Measurements from ENCODE around the gene MLIP. TPM values are rescaled to one million over a fixed set of nuclear protein-coding genes. Genes with fewer than 3 reads are reported as not detected.

The MLIP gene
- total RNA-seq, 4 donors from 2014 or later: 182 to 383 (median 296) TPM

- Histone ChIP-seq H3K9me3 (no peaks in the 10 kb centered on the region), H3K4me3 (no peak overlapping the region), H3K27me3 (no peaks in the 10 kb centered on the region), H3K27ac (no peak overlapping the region), H3K4me1 (no peaks in the 10 kb centered on the region), H3K36me3 (no peaks in the 10 kb centered on the region)
- TF ChIP-seq POLR2A (IDR thresholded peaks at IDR 0.05): no peak
- TF ChIP-seq CTCF (IDR thresholded peaks at IDR 0.05): no peak
- no peak for DNase-seq (ENCODE audit: low spot score in 2 of 2)
- 59 to 67% methylated on average over 1 of the region's 1 CpG for WGBS, 2 donors
These were observed 40.6 kb downstream of the MLIP start for GRCh38 chr6:54151861-54152260.

DNA sequence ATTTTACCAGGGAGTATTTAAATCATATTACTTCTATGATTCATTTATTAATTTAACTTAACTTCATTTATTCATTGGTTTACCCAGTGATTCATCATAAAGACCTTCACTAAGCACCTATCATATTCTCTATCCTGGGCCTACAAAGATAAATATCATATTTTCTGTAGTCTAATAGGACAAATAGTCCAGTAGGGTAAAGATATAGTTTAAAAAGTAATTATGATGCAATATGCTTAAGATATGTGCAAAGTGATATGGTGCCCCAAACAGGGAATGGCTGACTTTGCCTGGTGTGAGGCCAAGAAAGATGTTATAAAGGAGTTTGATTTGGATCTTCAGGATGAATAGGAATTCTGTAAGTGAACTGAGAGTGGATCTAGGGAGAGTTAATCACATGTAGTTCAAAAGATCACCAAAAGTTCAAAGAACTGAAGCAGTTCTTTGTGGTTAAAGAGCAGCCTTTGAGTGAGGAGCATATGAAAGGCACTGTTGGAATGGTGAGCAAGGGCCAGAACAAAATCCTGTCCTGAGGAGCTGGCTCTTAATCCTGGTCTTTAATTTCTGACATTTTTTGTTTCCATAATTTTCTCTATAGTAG lies 45.5 kb downstream of the MLIP start:
- Histone ChIP-seq H3K4me1 (no peaks in the 10 kb centered on the region), H3K27ac (no peak overlapping the region), H3K27me3 (no peaks in the 10 kb centered on the region), H3K36me3 (no peaks in the 10 kb centered on the region), H3K9me3 (no peaks in the 10 kb centered on the region), H3K4me3 (no peak overlapping the region)
- no peak for DNase-seq (ENCODE audit: low spot score in 2 of 2)
- TF ChIP-seq CTCF (IDR thresholded peaks at IDR 0.05) (no peak), POLR2A (IDR thresholded peaks at IDR 0.05) (no peak), EP300 (IDR thresholded peaks at IDR 0.05) (no peak)

DNA sequence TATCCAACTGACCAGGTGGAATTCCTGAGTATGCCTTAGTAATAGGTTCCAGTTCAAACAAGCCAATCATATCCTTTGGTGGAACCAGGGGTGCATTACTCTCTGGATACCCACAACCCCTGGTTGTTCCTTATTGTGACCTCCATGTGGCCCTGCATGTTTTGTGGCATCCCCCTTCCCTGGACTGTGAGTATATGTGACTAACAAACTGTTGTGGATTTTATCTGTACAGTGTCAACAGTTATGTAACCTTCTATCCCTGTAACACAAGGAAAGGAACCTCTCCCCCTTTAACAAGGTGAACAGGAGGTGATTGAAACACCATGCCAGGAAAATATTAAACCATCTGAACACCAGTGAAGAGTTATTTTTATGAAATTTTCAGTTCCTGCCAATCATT lies 46.2 kb downstream of the MLIP start:
- Histone ChIP-seq H3K27ac (no peak overlapping the region), H3K4me3 (no peak overlapping the region), H3K4me1 (no peaks in the 10 kb centered on the region), H3K27me3 (no peaks in the 10 kb centered on the region), H3K9me3 (no peaks in the 10 kb centered on the region), H3K36me3 (no peaks in the 10 kb centered on the region)
- TF ChIP-seq EP300 (IDR thresholded peaks at IDR 0.05): no peak
- TF ChIP-seq POLR2A (IDR thresholded peaks at IDR 0.05): no peak
- TF ChIP-seq CTCF (IDR thresholded peaks at IDR 0.05): no peak
- no peak for DNase-seq (ENCODE audit: low spot score in 2 of 2)

- Histone ChIP-seq H3K36me3 (no peaks in the 10 kb centered on the region), H3K4me3 (no peak overlapping the region), H3K27me3 (no peaks in the 10 kb centered on the region), H3K4me1 (no peaks in the 10 kb centered on the region), H3K9me3 (peaks cover 0 to 9% (median 0%) of the 10 kb centered on the region in 4 donors), H3K27ac (no peak overlapping the region)
- DNase-seq (ENCODE audit: low spot score in 2 of 2): no peak
- no peak for TF ChIP-seq EP300 (IDR thresholded peaks at IDR 0.05)
- TF ChIP-seq CTCF (IDR thresholded peaks at IDR 0.05): no peak
- TF ChIP-seq POLR2A (IDR thresholded peaks at IDR 0.05): no peak
These were observed 61.8 kb downstream of the MLIP start for GRCh38 chr6:54173089-54173488.

DNA sequence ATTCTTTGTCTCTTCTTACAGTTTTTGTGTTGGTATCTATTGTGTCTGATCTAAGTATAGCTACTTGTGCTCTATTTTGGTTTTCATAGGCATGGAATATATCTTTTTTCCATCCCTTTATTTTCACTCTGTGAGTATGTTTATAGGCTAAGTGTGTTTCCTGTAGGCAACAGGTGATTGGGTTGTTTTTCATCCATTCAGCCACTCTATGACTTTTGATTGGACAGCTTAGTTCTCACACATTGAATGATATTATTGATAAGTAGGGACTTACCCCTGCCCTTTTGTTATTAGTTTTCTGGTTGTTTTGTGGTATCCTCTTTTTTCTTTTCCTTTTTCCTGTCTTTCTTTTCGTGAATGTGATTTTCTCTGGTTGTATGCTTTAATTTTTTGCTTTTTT lies 67.9 kb downstream of the MLIP start:
- TF ChIP-seq CTCF (IDR thresholded peaks at IDR 0.05): no peak
- TF ChIP-seq EP300 (IDR thresholded peaks at IDR 0.05): no peak
- TF ChIP-seq POLR2A (IDR thresholded peaks at IDR 0.05): no peak
- Histone ChIP-seq H3K4me1 (no peaks in the 10 kb centered on the region), H3K36me3 (no peaks in the 10 kb centered on the region), H3K9me3 (peaks cover 0 to 9% (median 0%) of the 10 kb centered on the region in 4 donors), H3K4me3 (no peak overlapping the region), H3K27ac (no peak overlapping the region), H3K27me3 (no peaks in the 10 kb centered on the region)
- no peak for DNase-seq (ENCODE audit: low spot score in 2 of 2)
- WGBS, 2 donors: 0% methylated on average over 1 of the region's 1 CpG
